Activated naive CD8-positive, alpha-beta T cell (primary cell): ENCODE data around the gene TOLLIP.

Experiments
- H3K27ac Mint-ChIP-seq: one replicate; pipeline ENCODE4 v1.8.0; 2021; ENCODE audit warnings: mixed read lengths
- H3K27me3 Mint-ChIP-seq: one replicate; pipeline ENCODE4 v1.8.0; 2021; ENCODE audit warnings: mixed read lengths
- H3K36me3 Mint-ChIP-seq: one replicate; pipeline ENCODE4 v1.8.0; 2021; ENCODE audit warnings: mixed read lengths
- H3K4me1 Mint-ChIP-seq: one replicate; pipeline ENCODE4 v1.8.0; 2021; ENCODE audit warnings: low read depth, mixed read lengths
- H3K4me3 Mint-ChIP-seq: one replicate; pipeline ENCODE4 v1.8.0; 2021; ENCODE audit warnings: mild to moderate bottlenecking, mixed read lengths
- H3K9me3 Mint-ChIP-seq: one replicate; pipeline ENCODE4 v1.8.0; 2021; ENCODE audit warnings: low read depth, mixed read lengths

TOLLIP gene

DNA sequence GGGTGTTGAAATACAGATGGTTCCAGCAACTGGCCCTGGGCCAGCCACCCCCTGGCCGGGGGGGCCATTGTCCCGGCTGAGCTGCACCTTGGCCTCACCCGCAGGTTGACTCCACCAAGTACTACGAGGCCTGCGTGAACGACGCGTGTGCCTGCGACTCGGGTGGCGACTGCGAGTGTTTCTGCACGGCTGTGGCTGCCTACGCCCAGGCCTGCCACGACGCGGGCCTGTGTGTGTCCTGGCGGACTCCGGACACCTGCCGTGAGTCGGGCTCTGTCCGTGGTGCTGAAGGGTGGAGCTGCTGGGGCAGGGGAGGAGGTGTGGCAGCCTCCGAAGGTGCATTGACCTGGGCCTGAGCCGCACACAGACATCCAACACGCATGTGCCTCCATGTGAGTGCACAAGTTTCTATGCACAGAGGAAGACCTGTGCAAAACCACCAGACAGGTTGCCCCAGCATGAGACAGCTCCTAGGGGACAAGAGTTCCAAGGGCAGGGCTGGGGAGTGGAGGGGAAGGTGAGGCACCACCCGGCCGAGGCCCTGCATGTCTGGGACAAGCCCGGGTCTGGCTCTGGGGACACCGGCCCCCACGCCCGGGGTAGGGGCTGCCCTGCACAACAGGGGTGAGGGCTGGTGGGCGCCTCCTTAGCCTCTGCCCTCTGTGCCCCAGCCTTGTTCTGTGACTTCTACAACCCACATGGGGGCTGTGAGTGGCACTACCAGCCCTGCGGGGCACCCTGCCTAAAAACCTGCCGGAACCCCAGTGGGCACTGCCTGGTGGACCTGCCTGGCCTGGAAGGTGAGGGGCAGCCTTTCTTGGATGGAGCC, 70.5 kb downstream of the TOLLIP start:
- H3K4me1 Mint-ChIP-seq = no peaks in the 10 kb centered on the region

DNA sequence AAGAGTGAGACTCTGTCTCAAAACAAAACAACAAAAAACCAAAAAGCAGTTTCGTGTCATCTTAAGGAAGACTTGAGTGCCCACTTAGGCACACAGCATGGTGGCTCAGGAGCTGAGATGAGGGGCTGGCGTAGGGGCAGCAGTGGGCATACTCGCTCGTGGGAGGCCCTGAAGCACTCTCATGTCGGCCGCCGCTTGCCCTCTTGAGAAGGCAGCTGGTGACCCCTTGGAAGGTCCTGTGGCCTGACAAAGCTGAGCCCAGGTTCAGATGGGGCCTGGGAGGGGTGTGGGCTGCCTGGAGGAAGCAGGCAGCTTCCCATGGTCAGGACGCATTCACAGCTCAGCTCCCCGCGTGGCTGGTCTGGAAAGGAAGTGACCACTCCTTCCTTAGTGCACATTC, 71.6 kb downstream of the TOLLIP start:
- no peaks in the 10 kb centered on the region for H3K36me3 Mint-ChIP-seq
- H3K27ac Mint-ChIP-seq = no peak overlapping the region
- no peaks in the 10 kb centered on the region for H3K27me3 Mint-ChIP-seq
- H3K9me3 Mint-ChIP-seq = no peaks in the 10 kb centered on the region
- H3K4me3 Mint-ChIP-seq = no peak overlapping the region
- no peaks in the 10 kb centered on the region for H3K4me1 Mint-ChIP-seq

More for the DNA sequence above, 70.5 kb downstream of the TOLLIP start:
- H3K36me3 Mint-ChIP-seq = no peaks in the 10 kb centered on the region
- H3K27me3 Mint-ChIP-seq = no peaks in the 10 kb centered on the region
- H3K27ac Mint-ChIP-seq = no peak overlapping the region
- no peaks in the 10 kb centered on the region for H3K9me3 Mint-ChIP-seq
- no peak overlapping the region for H3K4me3 Mint-ChIP-seq

DNA sequence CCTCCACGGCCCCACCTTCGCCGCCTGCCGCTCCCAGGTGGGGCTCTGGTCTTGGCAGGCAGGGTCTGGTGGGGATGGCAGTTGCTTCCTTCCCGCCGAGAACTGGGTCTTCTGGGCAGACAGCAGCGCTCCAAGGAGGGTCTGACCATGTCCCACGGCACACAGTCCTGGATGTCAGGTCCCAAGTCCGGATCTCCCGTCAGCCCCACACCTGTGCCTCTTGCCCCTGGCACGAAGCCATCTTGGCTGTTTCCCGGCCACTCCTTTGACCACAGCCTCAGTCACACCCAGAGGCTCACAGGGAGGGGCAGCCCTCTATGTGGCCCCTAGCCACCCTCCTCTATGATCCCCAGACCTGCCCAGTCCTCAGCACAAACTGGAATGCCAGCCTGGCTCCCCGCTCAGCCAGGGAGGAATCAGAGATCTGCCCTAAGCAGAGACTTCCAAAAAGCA, 72.3 kb downstream of the TOLLIP start:
- Mint-ChIP-seq H3K9me3 (no peaks in the 10 kb centered on the region), H3K27me3 (no peaks in the 10 kb centered on the region), H3K4me1 (no peaks in the 10 kb centered on the region), H3K27ac (no peak overlapping the region), H3K4me3 (no peak overlapping the region), H3K36me3 (no peaks in the 10 kb centered on the region)

DNA sequence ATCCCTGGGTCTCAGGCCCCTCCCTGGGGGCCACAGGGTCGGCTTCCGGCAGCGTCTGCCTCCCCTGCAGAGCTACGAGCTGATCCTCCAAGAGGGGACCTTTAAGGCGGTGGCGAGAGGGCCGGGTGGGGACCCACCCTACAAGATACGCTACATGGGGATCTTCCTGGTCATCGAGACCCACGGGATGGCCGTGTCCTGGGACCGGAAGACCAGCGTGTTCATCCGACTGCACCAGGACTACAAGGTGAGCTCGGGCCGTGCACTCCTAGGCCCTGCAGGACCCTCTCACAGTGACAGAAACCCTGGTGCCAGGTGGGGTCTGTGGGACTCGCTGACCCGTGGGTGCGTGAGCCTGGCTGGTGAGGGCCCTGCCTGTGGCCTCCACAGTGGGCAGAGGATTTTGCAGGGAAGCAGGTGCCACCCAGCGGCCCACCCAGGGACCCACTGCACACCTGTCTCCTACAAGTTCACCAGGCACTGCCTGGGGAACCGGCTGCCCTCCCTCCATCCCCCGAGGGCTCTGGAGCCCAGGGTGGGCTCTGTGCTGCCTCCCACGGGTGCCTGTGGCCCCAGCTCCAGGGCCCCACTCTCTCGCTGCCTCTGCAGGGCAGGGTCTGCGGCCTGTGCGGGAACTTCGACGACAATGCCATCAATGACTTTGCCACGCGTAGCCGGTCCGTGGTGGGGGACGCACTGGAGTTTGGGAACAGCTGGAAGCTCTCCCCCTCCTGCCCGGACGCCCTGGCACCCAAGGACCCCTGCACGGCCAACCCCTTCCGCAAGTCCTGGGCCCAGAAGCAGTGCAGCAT, 72.9 kb downstream of the TOLLIP start:
- H3K27me3 Mint-ChIP-seq = no peaks in the 10 kb centered on the region
- H3K9me3 Mint-ChIP-seq = no peaks in the 10 kb centered on the region
- H3K36me3 Mint-ChIP-seq = no peaks in the 10 kb centered on the region
- no peak overlapping the region for H3K4me3 Mint-ChIP-seq
- no peak overlapping the region for H3K27ac Mint-ChIP-seq
- H3K4me1 Mint-ChIP-seq = no peaks in the 10 kb centered on the region

DNA sequence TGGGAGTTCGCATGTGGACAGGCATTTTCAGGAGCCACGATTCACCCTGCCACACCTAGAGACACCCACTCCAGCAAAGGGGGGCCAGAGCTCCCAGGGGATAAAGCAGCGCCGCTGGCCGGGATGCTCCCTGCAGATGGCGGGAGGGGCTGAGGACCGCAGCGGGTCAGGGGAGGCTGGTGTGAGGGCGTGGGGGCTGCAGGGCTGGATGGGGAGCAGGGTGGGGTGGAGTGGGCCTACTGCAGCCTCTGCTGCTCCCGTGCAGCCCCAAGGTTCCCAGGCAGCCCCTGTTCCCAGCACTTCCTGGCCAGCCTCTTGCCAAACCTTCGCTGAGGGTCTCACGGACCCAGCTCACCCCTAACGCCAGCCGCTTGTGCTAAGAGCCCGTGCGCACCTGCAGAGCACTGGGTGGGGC, 73.5 kb downstream of the TOLLIP start:
- Mint-ChIP-seq H3K9me3 (no peaks in the 10 kb centered on the region), H3K4me3 (no peak overlapping the region), H3K36me3 (no peaks in the 10 kb centered on the region), H3K4me1 (no peaks in the 10 kb centered on the region), H3K27me3 (no peaks in the 10 kb centered on the region), H3K27ac (no peak overlapping the region)

DNA sequence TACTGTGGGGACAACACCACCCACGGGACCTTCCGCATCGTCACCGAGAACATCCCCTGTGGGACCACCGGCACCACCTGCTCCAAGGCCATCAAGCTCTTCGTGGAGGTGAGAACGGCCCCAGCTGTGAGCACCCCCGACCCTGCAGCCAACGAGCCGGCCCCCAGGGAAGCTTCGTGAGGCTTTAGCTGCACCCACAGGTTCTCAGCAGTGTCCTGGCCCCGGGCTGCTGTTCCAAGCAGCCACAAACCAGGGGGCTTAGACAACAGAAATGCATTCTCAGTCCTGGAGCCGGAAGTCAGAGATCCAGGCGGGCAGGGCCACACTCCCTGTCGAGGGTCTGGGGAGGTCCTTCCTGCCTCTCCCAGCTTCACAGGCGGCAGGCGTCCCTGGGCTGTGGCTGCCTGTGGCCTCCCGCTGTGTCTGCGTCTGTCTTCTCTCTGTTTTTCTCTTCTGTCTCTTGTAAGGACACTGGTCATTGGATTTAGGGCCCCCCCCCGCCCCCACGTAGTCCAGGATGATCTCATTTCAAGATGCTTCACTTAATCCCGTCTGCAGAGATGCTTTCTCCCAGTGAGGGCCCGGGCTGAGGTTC, 74.0 kb downstream of the TOLLIP start:
- no peaks in the 10 kb centered on the region for H3K9me3 Mint-ChIP-seq
- H3K36me3 Mint-ChIP-seq = no peaks in the 10 kb centered on the region
- H3K4me1 Mint-ChIP-seq = no peaks in the 10 kb centered on the region
- no peak overlapping the region for H3K27ac Mint-ChIP-seq
- no peaks in the 10 kb centered on the region for H3K27me3 Mint-ChIP-seq
- no peak overlapping the region for H3K4me3 Mint-ChIP-seq

DNA sequence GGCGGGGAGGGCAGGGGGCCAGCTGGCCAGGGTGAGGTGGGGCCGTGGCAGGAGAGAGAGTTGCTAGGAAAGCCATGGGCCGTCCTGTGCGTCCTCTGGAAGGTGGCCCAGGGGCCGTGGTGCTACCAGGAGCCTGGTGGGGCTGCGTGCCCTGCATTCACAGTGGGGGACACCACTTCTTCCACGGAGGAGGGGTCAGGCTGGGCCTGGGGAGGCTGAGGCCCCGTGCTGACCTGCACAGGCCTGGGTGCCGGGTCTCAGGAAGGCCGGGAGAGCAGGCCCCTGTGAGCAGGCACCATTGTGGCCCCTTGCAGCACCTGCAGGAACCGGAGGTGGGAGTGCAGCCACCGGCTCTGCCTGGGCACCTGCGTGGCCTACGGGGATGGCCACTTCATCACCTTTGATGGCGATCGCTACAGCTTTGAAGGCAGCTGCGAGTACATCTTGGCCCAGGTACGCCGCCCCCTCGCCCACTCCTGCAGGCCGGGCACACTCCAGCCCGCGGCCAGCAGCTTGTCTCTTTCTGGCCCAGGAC, 74.6 kb downstream of the TOLLIP start:
- Mint-ChIP-seq H3K36me3 (no peaks in the 10 kb centered on the region), H3K27me3 (no peaks in the 10 kb centered on the region), H3K9me3 (no peaks in the 10 kb centered on the region), H3K27ac (no peak overlapping the region), H3K4me1 (no peaks in the 10 kb centered on the region), H3K4me3 (no peak overlapping the region)

GRCh38 chr11:1234054-1234720, 75.2 kb downstream of the TOLLIP start:
- no peaks in the 10 kb centered on the region for H3K27me3 Mint-ChIP-seq
- no peaks in the 10 kb centered on the region for H3K36me3 Mint-ChIP-seq
- no peaks in the 10 kb centered on the region for H3K9me3 Mint-ChIP-seq
- H3K4me1 Mint-ChIP-seq = no peaks in the 10 kb centered on the region
- no peak overlapping the region for H3K27ac Mint-ChIP-seq
- H3K4me3 Mint-ChIP-seq = no peak overlapping the region

DNA sequence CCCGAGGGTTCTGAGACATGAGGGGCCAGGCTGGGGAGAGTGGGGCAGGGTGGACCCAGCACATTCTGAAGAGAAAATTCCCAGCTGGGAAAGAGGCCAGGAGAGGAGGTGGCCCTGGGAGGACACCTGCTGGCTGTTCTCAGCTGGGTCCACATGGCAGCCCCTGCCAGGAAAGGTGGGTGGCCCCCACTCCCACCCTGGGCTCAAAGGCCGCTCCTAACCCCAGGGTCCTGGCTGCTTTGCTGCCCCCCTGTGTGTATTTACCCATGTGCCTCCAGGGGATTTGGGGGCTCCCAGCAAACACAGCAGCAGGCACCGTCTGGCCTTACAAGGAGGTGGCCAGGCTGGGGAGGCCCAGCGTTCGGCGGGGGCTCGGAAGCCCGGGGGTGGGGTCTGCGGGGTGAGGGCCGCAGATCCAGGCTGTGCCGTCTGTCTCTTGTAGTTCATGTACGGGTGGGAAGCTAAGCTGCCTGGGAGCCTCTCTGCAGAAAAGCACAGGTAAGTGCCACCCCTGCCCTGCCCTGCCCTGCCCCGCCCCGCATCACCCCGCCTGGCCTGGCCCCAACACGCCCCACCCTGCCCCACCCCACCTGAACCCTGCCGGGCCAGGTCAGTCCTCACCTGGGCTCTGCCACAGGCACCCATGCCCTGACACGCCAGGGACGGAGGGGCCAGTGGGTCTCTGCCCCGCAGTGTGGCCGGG, 75.9 kb downstream of the TOLLIP start:
- no peaks in the 10 kb centered on the region for H3K27me3 Mint-ChIP-seq
- H3K4me1 Mint-ChIP-seq = no peaks in the 10 kb centered on the region
- no peak overlapping the region for H3K4me3 Mint-ChIP-seq
- H3K36me3 Mint-ChIP-seq = no peaks in the 10 kb centered on the region
- H3K27ac Mint-ChIP-seq = no peak overlapping the region
- no peaks in the 10 kb centered on the region for H3K9me3 Mint-ChIP-seq

GRCh38 chr11:1232883-1233321, 76.5 kb downstream of the TOLLIP start:
- Mint-ChIP-seq H3K27me3 (no peaks in the 10 kb centered on the region), H3K4me1 (no peaks in the 10 kb centered on the region), H3K27ac (no peak overlapping the region), H3K9me3 (no peaks in the 10 kb centered on the region), H3K36me3 (no peaks in the 10 kb centered on the region), H3K4me3 (no peak overlapping the region)

DNA sequence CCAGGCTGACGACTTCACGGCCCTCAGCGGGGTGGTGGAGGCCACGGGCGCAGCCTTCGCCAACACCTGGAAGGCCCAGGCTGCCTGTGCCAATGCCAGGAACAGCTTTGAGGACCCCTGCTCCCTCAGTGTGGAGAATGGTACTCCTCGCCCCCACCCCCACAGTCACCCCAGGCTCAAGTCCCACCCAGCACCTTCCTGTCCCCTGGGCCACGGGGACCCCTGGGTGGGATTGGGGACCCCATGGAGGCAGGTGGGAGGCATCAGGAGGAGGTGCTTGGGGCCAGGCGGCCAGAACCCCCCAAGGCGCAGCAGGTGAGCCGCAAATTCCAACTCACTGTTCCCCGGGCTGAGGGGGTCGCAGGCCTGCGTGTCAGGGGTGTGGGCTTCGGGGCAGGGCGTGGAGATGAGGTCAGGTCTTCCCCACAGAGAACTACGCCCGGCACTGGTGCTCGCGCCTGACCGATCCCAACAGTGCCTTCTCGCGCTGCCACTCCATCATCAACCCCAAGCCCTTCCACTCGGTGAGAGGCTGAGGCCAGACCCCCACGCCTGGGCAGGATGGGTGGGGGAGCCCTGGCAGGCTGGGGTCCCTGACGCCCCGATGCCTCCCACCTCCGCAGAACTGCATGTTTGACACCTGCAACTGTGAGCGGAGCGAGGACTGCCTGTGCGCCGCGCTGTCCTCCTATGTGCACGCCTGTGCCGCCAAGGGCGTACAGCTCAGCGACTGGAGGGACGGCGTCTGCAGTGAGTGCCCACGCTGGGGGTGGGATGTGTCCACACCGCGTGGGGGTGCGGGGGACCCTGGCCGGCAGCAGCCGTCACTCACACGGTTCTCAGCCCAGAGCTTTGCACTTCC, 77.2 kb downstream of the TOLLIP start:
- H3K36me3 Mint-ChIP-seq = no peaks in the 10 kb centered on the region
- no peak overlapping the region for H3K4me3 Mint-ChIP-seq
- H3K4me1 Mint-ChIP-seq = no peaks in the 10 kb centered on the region

DNA sequence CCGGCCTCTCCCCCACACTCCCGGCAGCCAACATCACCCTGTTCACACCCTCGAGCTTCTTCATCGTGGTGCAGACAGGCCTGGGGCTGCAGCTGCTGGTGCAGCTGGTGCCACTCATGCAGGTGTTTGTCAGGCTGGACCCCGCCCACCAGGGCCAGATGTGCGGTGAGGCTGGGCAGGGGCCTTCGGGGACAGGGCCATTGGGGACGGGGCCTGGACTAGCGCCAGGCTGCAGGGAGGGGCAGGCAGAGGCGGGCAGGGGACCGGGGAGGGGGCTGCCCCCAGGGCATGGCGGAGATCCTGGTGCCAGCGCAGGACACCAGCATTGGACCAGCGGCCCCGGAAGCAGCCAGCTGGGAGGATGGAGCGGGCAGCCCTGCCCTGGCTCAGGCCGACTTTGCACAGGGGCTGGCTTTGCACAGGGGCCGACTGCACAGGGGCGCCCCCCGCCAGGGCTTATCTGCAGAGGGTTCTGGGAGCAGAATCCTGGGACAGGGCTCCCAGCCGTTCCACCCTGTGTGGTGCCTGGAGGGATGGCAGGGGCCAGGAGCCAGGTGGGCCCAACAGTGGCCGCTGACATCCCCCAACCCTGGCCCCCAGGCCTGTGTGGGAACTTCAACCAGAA, 77.9 kb downstream of the TOLLIP start:
- Mint-ChIP-seq H3K27me3 (no peaks in the 10 kb centered on the region), H3K4me1 (no peaks in the 10 kb centered on the region), H3K4me3 (no peak overlapping the region), H3K27ac (no peak overlapping the region), H3K36me3 (no peaks in the 10 kb centered on the region), H3K9me3 (no peaks in the 10 kb centered on the region)

More for the DNA sequence above, 77.2 kb downstream of the TOLLIP start:
- Mint-ChIP-seq H3K27me3 (no peaks in the 10 kb centered on the region), H3K9me3 (no peaks in the 10 kb centered on the region), H3K27ac (no peak overlapping the region)
